Measurements from ENCODE around the gene GTF2F2.

GTF2F2 gene

GRCh38 chr13:45119991-45120864 lies at the start of gene GTF2F2:
TSS of gene GTF2F2 (plus strand) at chr13:45120510. CDS start at chr13:45120656, 146 bp downstream.
- peak; percentile 85 for DNase-seq

- DNase-seq, result no peak
Measured at GRCh38 chr13:45073809-45074208, 46.5 kb upstream of the GTF2F2 start.

- no peak for DNase-seq
Measured at GRCh38 chr13:45074721-45075120, 45.6 kb upstream of the GTF2F2 start.

GRCh38 chr13:45078003-45078402 lies 42.3 kb upstream of the GTF2F2 start:
- DNase-seq, result no peak

GRCh38 chr13:45082964-45083363 lies 37.3 kb upstream of the GTF2F2 start:
- DNase-seq, result no peak

- DNase-seq, result no peak
Measured at GRCh38 chr13:45084515-45084914, 35.8 kb upstream of the GTF2F2 start.

- no peak for DNase-seq
Measured at GRCh38 chr13:45086484-45086883, 33.8 kb upstream of the GTF2F2 start.

- DNase-seq, result no peak
Measured at GRCh38 chr13:45092663-45093062, 27.6 kb upstream of the GTF2F2 start.

- DNase-seq, result no peak
Measured at GRCh38 chr13:45100573-45101262, 19.6 kb upstream of the GTF2F2 start.

- DNase-seq, result no peak
Measured at GRCh38 chr13:45101327-45102018, 18.8 kb upstream of the GTF2F2 start.

GRCh38 chr13:45102136-45102507 lies 18.2 kb upstream of the GTF2F2 start:
- DNase-seq, result no peak

- DNase-seq, result no peak
Measured at GRCh38 chr13:45103449-45103848, 16.9 kb upstream of the GTF2F2 start.

- no peak for DNase-seq
Measured at GRCh38 chr13:45104261-45104660, 16.0 kb upstream of the GTF2F2 start.

GRCh38 chr13:45105895-45106294 lies 14.4 kb upstream of the GTF2F2 start:
- DNase-seq, result no peak

- DNase-seq, result no peak
Measured at GRCh38 chr13:45107539-45107938, 12.8 kb upstream of the GTF2F2 start.

- DNase-seq, result no peak
Measured at GRCh38 chr13:45108716-45109101, 11.6 kb upstream of the GTF2F2 start.

- no peak for DNase-seq
Measured at GRCh38 chr13:45109102-45109720, 11.1 kb upstream of the GTF2F2 start.

- DNase-seq, result no peak
Measured at GRCh38 chr13:45113233-45114224, 6.8 kb upstream of the GTF2F2 start.

- peak; percentile 42 for DNase-seq
Measured at GRCh38 chr13:45119469-45119990, 780 bp upstream of the GTF2F2 start.

GRCh38 chr13:45120967-45121831 lies 889 bp downstream of the GTF2F2 start:
- DNase-seq, result no peak

- DNase-seq, result no peak
Measured at GRCh38 chr13:45122941-45123340, 2.6 kb downstream of the GTF2F2 start.
